Pancreas (tissue), 10 donors: Measurements from ENCODE around the gene SLC25A19. TPM values are rescaled to one million over a fixed set of nuclear protein-coding genes. Genes with fewer than 3 reads are reported as not detected.

ENCODE experiments used
- ATAC-seq, 4 donors: fragments of 200-7000 bp; cut with Tn5 transposase; one replicate each; pipeline versions ENCODE4 v1.8.0 to v1.9.1; 2020; ENCODE audit warnings: mild to moderate bottlenecking in 4 of 4, moderate library complexity in 4 of 4
- DNase-seq, 6 donors: peaks; one replicate each; pipeline ENCODE4 v3.0.0-alpha.2; 2020
- FAIRE-seq: peaks from 2 replicates; lab custom pipeline; 2012; peaks lifted over from hg19 to GRCh38; lab: Jason Lieb, UNC
- H3K27ac ChIP-seq, 4 donors: fragments of 200-600 bp; sonication (generic); 1 replicate in 3 of 4; 2 replicates in 1 of 4; pipeline versions ENCODE4 v1.5.0 to v1.8.0; 2020
- H3K27me3 ChIP-seq, 4 donors: fragments of 200-600 bp; one replicate each; pipeline ENCODE4 v1.8.0; 2021
- H3K36me3 ChIP-seq, 3 donors: fragments of 200-600 bp; sonication (generic) in 1 of 3; one replicate each; pipeline versions ENCODE4 v1.5.0 to v1.8.0; 2020 to 2021
- H3K4me1 ChIP-seq, 3 donors: fragments of 200-600 bp; one replicate each; pipeline ENCODE4 v1.8.0; 2021
- H3K4me3 ChIP-seq, 4 donors: fragments of 200-600 bp; sonication (generic) in 2 of 4; one replicate each; pipeline versions ENCODE4 v1.5.0 to v1.8.0; 2020 to 2021
- H3K9me3 ChIP-seq, 4 donors: fragments of 200-600 bp; one replicate each; pipeline ENCODE4 v1.8.0; 2021
- WGBS, 2 donors: extraction: QIAGEN DNeasy Blood & Tissue Kit; methylation state at CpG; one replicate each; pipeline ENCODE4 v1.1.7; 2013; 5-methylcytosine and 5-hydroxymethylcytosine counted together
- intact Hi-C, 3 donors: fragments of 100-400 bp; cut with DNase I; formaldehyde crosslinking; loops; one replicate each; pipeline versions ENCODE4 v1.11.1 to v1.14.2; 2022
- polyA plus RNA-seq, 2 donors: library from polyadenylated mRNA; stranded (reverse); fragments of 200-250 nt; gene quantifications; one replicate each; pipeline ENCODE4 v1.2.3, GENCODE V29; 2013
- total RNA-seq, 6 donors: library from RNA; stranded (reverse); fragmentation: NEBNext Ultra II Directional in 4 of 6; extraction: Animal tissue kit (Norgen Biotek cat#: 25700) in 4 of 6; gene quantifications; one replicate each; pipeline versions ENCODE4 v1.2.1 to v1.2.4, GENCODE V29; 2021 to 2023
- TF ChIP-seq, protein P1 (sequence below), 4 donors: fragments of 200-600 bp; sonication (generic) in 3 of 4; IDR thresholded peaks; one replicate each; pipeline versions ENCODE4 v1.5.0 to v1.8.0; 2021; ENCODE audit warnings: antibody characterized with exemption in 4 of 4
- donor health status: healthy with polysubstance abuse.
- donor health status: DM: no; HTN: no; CAD: no; lungs with moderate emphysema.
- donor health status: DM: no; HTN: no; CAD: no.
- donor health status: control.
- donor health status: control.
- donor health status: Bipolar disorder and iron deficiency.
- donor health status: DM: yes; HTN: yes; CAD: no.
- donor health status: DM: no; HTN: no; CAD: no.
- donor health status: DM: no; HTN: no; CAD: no.
- donor health status: DM: yes; HTN: yes; CAD: no.

SLC25A19 gene
- total and polyA plus RNA-seq, 8 donors, result 4.4 to 10.8 (median 7.6) TPM

DNA sequence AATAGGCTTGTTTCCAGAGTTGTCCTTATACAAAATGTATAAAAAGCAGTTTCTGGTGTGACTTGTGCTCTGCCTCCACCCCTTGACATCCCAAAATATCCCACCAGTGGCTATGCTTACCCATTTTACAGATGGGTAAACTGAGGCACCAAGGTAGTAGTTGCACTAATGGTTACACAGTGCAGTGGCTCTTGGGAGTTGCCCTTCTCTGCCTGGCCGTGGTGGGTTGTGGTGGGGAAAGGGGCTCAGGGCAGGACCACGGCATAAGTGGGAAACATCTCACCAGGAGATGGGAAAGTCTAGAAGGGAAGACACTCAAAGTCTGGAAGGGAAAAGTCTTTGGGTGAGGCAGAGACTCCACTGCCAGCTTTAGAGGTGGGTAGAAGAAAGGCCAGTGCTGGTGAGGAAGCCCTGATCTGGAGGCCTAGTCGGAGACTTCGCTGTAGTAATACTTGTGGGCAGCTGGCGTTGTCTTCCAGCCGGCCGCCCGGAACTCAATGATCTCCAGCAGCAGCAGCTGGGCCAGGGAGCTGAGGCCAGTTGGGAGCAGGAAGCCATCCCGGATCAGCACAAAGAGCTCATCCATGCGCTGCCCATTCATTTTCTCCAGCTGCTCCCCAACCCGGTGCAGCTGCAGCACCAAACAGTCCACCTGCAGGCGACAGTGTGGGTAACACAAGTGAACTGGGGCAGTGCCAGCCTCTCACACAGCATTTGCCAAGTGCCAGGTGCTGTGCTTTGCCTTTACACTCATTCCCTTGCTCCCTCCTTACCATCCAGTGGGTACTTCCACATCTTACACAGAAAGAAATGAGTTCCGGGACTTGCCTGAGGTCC, 22.7 kb downstream of the SLC25A19 start:
- Histone ChIP-seq H3K27me3 (no peaks in the 10 kb centered on the region), H3K27ac (no peak overlapping the region), H3K9me3 (no peaks in the 10 kb centered on the region), H3K4me3 (no peak overlapping the region), H3K36me3 (peaks cover 3 to 20% (median 4%) of the 10 kb centered on the region in 3 donors), H3K4me1 (peaks cover 4 to 15% (median 4%) of the 10 kb centered on the region in 3 donors)
- DNase-seq, result no peak
- FAIRE-seq, result no peak
- TF ChIP-seq, protein P1, sequence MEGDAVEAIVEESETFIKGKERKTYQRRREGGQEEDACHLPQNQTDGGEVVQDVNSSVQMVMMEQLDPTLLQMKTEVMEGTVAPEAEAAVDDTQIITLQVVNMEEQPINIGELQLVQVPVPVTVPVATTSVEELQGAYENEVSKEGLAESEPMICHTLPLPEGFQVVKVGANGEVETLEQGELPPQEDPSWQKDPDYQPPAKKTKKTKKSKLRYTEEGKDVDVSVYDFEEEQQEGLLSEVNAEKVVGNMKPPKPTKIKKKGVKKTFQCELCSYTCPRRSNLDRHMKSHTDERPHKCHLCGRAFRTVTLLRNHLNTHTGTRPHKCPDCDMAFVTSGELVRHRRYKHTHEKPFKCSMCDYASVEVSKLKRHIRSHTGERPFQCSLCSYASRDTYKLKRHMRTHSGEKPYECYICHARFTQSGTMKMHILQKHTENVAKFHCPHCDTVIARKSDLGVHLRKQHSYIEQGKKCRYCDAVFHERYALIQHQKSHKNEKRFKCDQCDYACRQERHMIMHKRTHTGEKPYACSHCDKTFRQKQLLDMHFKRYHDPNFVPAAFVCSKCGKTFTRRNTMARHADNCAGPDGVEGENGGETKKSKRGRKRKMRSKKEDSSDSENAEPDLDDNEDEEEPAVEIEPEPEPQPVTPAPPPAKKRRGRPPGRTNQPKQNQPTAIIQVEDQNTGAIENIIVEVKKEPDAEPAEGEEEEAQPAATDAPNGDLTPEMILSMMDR (IDR thresholded peaks at IDR 0.05), result no peak
- 80 to 83% methylated on average over 13 of the region's 13 CpGs for WGBS, 2 donors
- no peak for ATAC-seq
- intact Hi-C loops, result no loop called here

DNA sequence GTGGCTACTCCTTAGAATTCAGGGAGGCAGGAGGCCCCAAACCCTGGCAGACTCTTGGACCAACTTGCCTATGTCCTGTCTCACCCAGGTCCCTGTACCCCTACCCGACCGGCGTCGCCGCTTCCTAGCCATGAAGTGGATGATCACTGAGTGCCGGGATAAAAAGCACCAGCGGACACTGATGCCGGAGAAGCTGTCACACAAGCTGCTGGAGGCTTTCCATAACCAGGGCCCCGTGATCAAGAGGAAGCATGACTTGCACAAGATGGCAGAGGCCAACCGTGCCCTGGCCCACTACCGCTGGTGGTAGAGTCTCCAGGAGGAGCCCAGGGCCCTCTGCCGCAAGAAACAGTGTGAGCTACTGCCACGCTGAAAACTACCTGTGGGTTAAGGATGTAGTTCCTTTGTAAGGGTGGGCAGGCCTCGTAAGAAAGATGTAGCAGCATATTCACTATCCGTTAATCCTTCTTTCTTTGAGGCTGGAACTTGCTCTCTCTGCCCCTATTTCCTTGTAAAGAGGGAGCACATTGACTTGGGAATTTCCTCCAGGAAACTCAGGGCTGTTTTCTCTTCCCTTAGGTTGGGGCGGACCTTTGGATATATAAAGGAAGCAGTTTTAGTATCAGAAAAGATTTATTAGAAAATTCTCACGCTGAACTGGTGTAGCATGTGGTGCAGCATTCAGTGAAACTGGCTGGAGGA, 23.5 kb downstream of the SLC25A19 start:
- ATAC-seq (no peak), FAIRE-seq (no peak), DNase-seq (no peak)
- TF ChIP-seq, protein P1 (IDR thresholded peaks at IDR 0.05), result no peak
- 86 to 92% methylated on average over 17 of the region's 17 CpGs for WGBS, 2 donors
- Histone ChIP-seq H3K27ac (no peak overlapping the region), H3K4me1 (peaks cover 4 to 15% (median 4%) of the 10 kb centered on the region in 3 donors), H3K27me3 (no peaks in the 10 kb centered on the region), H3K9me3 (no peaks in the 10 kb centered on the region), H3K4me3 (no peak overlapping the region), H3K36me3 (peaks cover 3 to 20% (median 4%) of the 10 kb centered on the region in 3 donors)
- intact Hi-C loops, result no loop called here

DNA sequence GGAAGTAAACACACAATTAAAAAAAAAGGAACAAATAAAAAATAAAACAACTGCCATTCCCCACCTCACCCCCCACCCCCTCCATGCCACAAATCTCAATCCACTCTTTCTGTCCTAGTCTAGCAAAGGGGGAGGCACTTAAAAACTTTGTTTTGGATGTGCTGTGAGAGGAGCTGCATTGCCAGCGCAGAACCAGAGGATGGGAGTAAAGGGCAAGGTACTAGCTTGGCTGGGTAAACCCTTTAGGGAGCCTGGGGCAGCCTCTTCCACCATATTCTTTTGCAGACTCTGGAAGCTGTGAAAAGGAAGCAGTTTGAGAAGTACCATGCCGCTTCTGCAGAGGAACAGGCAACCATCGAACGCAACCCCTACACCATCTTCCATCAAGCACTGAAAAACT, 26.2 kb downstream of the SLC25A19 start:
- Histone ChIP-seq H3K36me3 (peaks cover 3 to 20% (median 4%) of the 10 kb centered on the region in 3 donors), H3K27me3 (no peaks in the 10 kb centered on the region), H3K27ac (no peak overlapping the region), H3K4me3 (no peak overlapping the region), H3K9me3 (no peaks in the 10 kb centered on the region), H3K4me1 (peaks cover 8 to 17% (median 10%) of the 10 kb centered on the region in 3 donors)
- no peak for ATAC-seq
- 91 to 100% methylated on average over 4 of the region's 4 CpGs for WGBS, 2 donors
- no peak for DNase-seq
- intact Hi-C loops, result no loop called here
- no peak for FAIRE-seq
- TF ChIP-seq, protein P1 (IDR thresholded peaks at IDR 0.05), result no peak

DNA sequence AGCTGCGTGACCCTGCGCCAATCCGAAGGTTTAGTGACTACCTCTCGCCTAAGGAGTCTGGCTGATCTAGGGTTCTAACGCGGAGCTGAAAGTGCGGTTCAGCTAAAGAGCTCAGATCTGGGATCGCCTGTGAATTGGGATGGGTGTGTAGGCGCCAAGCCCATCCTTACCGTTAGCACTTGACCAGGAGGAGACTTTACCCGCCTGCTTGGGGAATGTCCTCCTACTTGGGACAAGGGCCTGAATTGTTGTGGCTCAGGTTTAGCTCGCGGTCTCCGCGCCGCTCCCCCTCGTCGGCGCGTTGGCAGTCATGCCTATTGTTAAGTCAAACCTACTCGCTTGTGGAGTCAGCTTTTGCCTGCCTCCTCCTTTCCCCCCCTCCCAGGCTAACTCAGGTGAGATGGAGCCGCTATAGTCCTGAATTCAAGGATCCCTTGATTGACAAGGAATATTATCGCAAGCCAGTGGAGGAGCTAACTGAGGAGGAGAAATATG, 27.1 kb downstream of the SLC25A19 start:
- H3K4me3 ChIP-seq, result peak overlapping the region; percentile 98 to 100 (median 100)
- no peaks in the 10 kb centered on the region for H3K9me3 ChIP-seq
- H3K27me3 ChIP-seq, result no peaks in the 10 kb centered on the region
- ATAC-seq, result peak in 3 of 4 donors; percentile 5 to 13 (median 10)
- H3K36me3 ChIP-seq, result peaks cover 3 to 20% (median 4%) of the 10 kb centered on the region in 3 donors
- 0 to 1% methylated on average over 23 of the region's 23 CpGs for WGBS, 2 donors
- TF ChIP-seq, protein P1 (IDR thresholded peaks at IDR 0.05), result no peak
- no peak for FAIRE-seq
- intact Hi-C loops, result no loop called here
- peaks cover 8 to 17% (median 10%) of the 10 kb centered on the region in 3 donors for H3K4me1 ChIP-seq
- DNase-seq, result no peak
- peak overlapping the region; percentile 96 to 99 (median 98) for H3K27ac ChIP-seq
